IMR-90 (cell line): ENCODE data around the gene ALDH3B2. TPM values are rescaled to one million over a fixed set of nuclear protein-coding genes. Genes with fewer than 3 reads are reported as not detected.

ENCODE experiments used
- ATAC-seq: fragments of 200-7000 bp; cut with Tn5 transposase; 2 replicates; pipeline ENCODE4 v1.9.1; 2020; ENCODE audit warnings: low read depth, mild to moderate bottlenecking, moderate library complexity
- BruUV-seq: library from RNA; stranded (reverse); fragments of 400-500 nt; replicated peaks from 2 replicates; lab custom pipeline; 2021; lab: Mats Ljungman, UMichigan
- CTCF ChIA-PET: fragments of 300-600 bp; formaldehyde crosslinking; extraction: SDS; loops from one replicate; lab custom pipeline; 2021; ENCODE audit warnings: antibody characterized with exemption; lab: Yijun Ruan, JAX
- POLR2A ChIA-PET: fragments of 300-600 bp; sonication (Branson Sonifier 250); formaldehyde crosslinking; loops from one replicate; lab custom pipeline; 2022; ENCODE audit warnings: antibody characterized with exemption; ENCODE audit not compliant: unreplicated experiment; lab: Charles Lee
- DNase-seq: peaks from one replicate; pipeline ENCODE4 v3.0.0; 2013
- H2AFZ ChIP-seq: replicated peaks from 2 replicates; pipeline ENCODE3; 2013; ENCODE audit warnings: low read length, mild to moderate bottlenecking; ENCODE audit not compliant: poor library complexity
- H2AK5ac ChIP-seq: 2 replicates; pipeline ENCODE4 v1.6.1; 2013; ENCODE audit warnings: low read depth, low read length, inconsistent platforms
- H2AK9ac ChIP-seq: replicated peaks from 2 replicates; pipeline ENCODE3; 2013; ENCODE audit warnings: mild to moderate bottlenecking, low read depth, low read length, moderate library complexity; ENCODE audit not compliant: poor library complexity
- H2BK120ac ChIP-seq: 2 replicates; pipeline ENCODE4 v1.6.1; 2013; ENCODE audit warnings: low read depth, low read length, inconsistent platforms
- H2BK15ac ChIP-seq: 3 replicates; pipeline ENCODE4 v1.6.1; 2013; ENCODE audit warnings: low read depth, low read length, inconsistent platforms
- H2BK20ac ChIP-seq: 2 replicates; pipeline ENCODE4 v1.6.1; 2013; ENCODE audit warnings: low read depth, mild to moderate bottlenecking, inconsistent platforms, low read length, moderate library complexity
- H2BK5ac ChIP-seq: 2 replicates; pipeline ENCODE4 v1.6.1; 2013; ENCODE audit warnings: mild to moderate bottlenecking, low read depth, low read length, inconsistent platforms; ENCODE audit not compliant: poor library complexity, severe bottlenecking
- H3K14ac ChIP-seq: replicated peaks from 2 replicates; pipeline ENCODE4 v1.6.1; 2013; ENCODE audit warnings: low read depth, low read length, inconsistent platforms
- H3K18ac ChIP-seq: 2 replicates; pipeline ENCODE4 v1.6.1; 2013; ENCODE audit warnings: low read depth, low read length, control low read depth
- H3K23ac ChIP-seq: 2 replicates; pipeline ENCODE4 v1.6.1; 2013; ENCODE audit warnings: low read depth, low read length, inconsistent platforms
- H3K27ac ChIP-seq: 2 replicates; pipeline ENCODE4 v1.5.1; 2013; ENCODE audit warnings: mild to moderate bottlenecking, control low read depth, low read length; ENCODE audit not compliant: insufficient read depth
- H3K27me3 ChIP-seq: 2 replicates; pipeline ENCODE4 v1.6.1; 2013; ENCODE audit warnings: low read length; ENCODE audit not compliant: control insufficient read depth, insufficient read depth
- H3K36me3 ChIP-seq: 2 replicates; pipeline ENCODE4 v1.6.1; 2013; ENCODE audit warnings: low read length, mixed read lengths; ENCODE audit not compliant: control insufficient read depth, insufficient read depth
- H3K4ac ChIP-seq: 2 replicates; pipeline ENCODE4 v1.6.1; 2013; ENCODE audit warnings: low read depth, low read length, inconsistent platforms
- H3K4me1 ChIP-seq: 2 replicates; pipeline ENCODE4 v1.6.1; 2013; ENCODE audit warnings: low read length, mixed read lengths; ENCODE audit not compliant: control insufficient read depth, insufficient read depth
- H3K4me2 ChIP-seq: 2 replicates; pipeline ENCODE4 v1.6.1; 2013; ENCODE audit warnings: low read depth, mild to moderate bottlenecking, control low read depth, low read length, moderate library complexity
- H3K4me3 ChIP-seq: 2 replicates; pipeline ENCODE4 v1.5.1; 2013; ENCODE audit warnings: low read depth, mild to moderate bottlenecking, control low read depth, low read length, moderate library complexity; ENCODE audit not compliant: insufficient read depth
- H3K56ac ChIP-seq: 2 replicates; pipeline ENCODE4 v1.6.1; 2013; ENCODE audit warnings: low read length, inconsistent platforms; ENCODE audit not compliant: insufficient read depth; ENCODE audit errors: extremely low read depth
- H3K79me1 ChIP-seq, 2 experiments: 2 replicates each; pipeline ENCODE4 v1.6.1; 2013; ENCODE audit warnings: low read length in 2 of 2, inconsistent platforms in 1 of 2, low read depth in 1 of 2
- H3K9ac ChIP-seq: 2 replicates; pipeline ENCODE4 v1.6.1; 2013; ENCODE audit warnings: low read depth, low read length, control low read depth
- H3K9me1 ChIP-seq: 2 replicates; pipeline ENCODE4 v1.6.1; 2013; ENCODE audit warnings: low read length, inconsistent platforms; ENCODE audit not compliant: insufficient read depth
- H3K9me3 ChIP-seq: 2 replicates; pipeline ENCODE4 v1.6.1; 2013; ENCODE audit warnings: low read length; ENCODE audit not compliant: control insufficient read depth, insufficient read depth
- H4K20me1 ChIP-seq: 2 replicates; pipeline ENCODE4 v1.6.1; 2013; ENCODE audit warnings: low read length, inconsistent platforms; ENCODE audit not compliant: insufficient read depth
- H4K5ac ChIP-seq: 2 replicates; pipeline ENCODE4 v1.6.1; 2013; ENCODE audit warnings: mild to moderate bottlenecking, low read depth, low read length, control low read depth
- H4K8ac ChIP-seq, 2 experiments: 2 replicates each; pipeline ENCODE4 v1.6.1; 2013; ENCODE audit warnings: low read depth in 2 of 2, low read length in 2 of 2, control low read depth in 1 of 2, inconsistent platforms in 1 of 2
- H4K91ac ChIP-seq: 2 replicates; pipeline ENCODE4 v1.6.1; 2013; ENCODE audit warnings: low read depth, low read length, inconsistent platforms; ENCODE audit not compliant: insufficient read depth
- BHLHE40 ChIP-seq: fragments of 150-350 bp; IDR thresholded peaks from 2 replicates; pipeline ENCODE4 v1.6.1; 2016; ENCODE audit warnings: mild to moderate bottlenecking, low read depth, low read length
- CEBPB ChIP-seq: IDR thresholded peaks from 2 replicates; pipeline ENCODE4 v1.6.1; 2012; ENCODE audit warnings: low read depth, low read length, improper control_type of control experiment
- CHD1 ChIP-seq: IDR thresholded peaks from 2 replicates; pipeline ENCODE4 v1.6.1; 2012; ENCODE audit warnings: low read depth, low read length, improper control_type of control experiment
- CTCF ChIP-seq: conservative IDR thresholded peaks from 2 replicates; pipeline ENCODE4 v1.5.1; 2012; ENCODE audit warnings: mild to moderate bottlenecking, low read depth, low read length, improper control_type of control experiment
- ELK1 ChIP-seq: fragments of 150-350 bp; IDR thresholded peaks from 2 replicates; pipeline ENCODE4 v1.6.1; 2016; ENCODE audit warnings: low read depth, mild to moderate bottlenecking, low read length, moderate library complexity, borderline replicate concordance
- FOS ChIP-seq: fragments of 150-350 bp; IDR thresholded peaks from 2 replicates; pipeline ENCODE4 v1.6.1; 2016; ENCODE audit warnings: low read depth, low read length
- MAFK ChIP-seq: IDR thresholded peaks from 2 replicates; pipeline ENCODE4 v1.6.1; 2012; ENCODE audit warnings: low read depth, low read length, improper control_type of control experiment
- MAZ ChIP-seq: IDR thresholded peaks from 2 replicates; pipeline ENCODE4 v1.6.1; 2012; ENCODE audit warnings: low read depth, mild to moderate bottlenecking, low read length, improper control_type of control experiment, moderate library complexity, borderline replicate concordance
- MXI1 ChIP-seq: IDR thresholded peaks from 2 replicates; pipeline ENCODE4 v1.6.1; 2012; ENCODE audit warnings: low read depth, mild to moderate bottlenecking, low read length, moderate library complexity, borderline replicate concordance
- NFE2L2 ChIP-seq: fragments of 150-350 bp; IDR thresholded peaks from 2 replicates; pipeline ENCODE4 v1.6.1; 2016; ENCODE audit warnings: low read depth, mild to moderate bottlenecking, low read length
- POLR2A ChIP-seq: IDR thresholded peaks from 2 replicates; pipeline ENCODE4 v1.6.1; 2012; ENCODE audit warnings: mild to moderate bottlenecking, low read depth, low read length
- RAD21 ChIP-seq: IDR thresholded peaks from 2 replicates; pipeline ENCODE4 v1.6.1; 2012; ENCODE audit warnings: low read length, improper control_type of control experiment
- RCOR1 ChIP-seq: IDR thresholded peaks from 2 replicates; pipeline ENCODE4 v1.6.1; 2012; ENCODE audit warnings: mild to moderate bottlenecking, low read length, improper control_type of control experiment; ENCODE audit not compliant: insufficient replicate concordance
- RFX5 ChIP-seq: IDR thresholded peaks from 2 replicates; pipeline ENCODE4 v1.8.0; 2012; ENCODE audit warnings: low read depth, mild to moderate bottlenecking, low read length, moderate library complexity
- SMC3 ChIP-seq: fragments of 150-350 bp; IDR thresholded peaks from 2 replicates; pipeline ENCODE4 v1.6.1; 2016; ENCODE audit warnings: low read depth, mild to moderate bottlenecking, antibody characterized with exemption, low read length, moderate library complexity
- WGBS, 2 experiments: methylation state at CpG; one replicate each; pipeline versions ENCODE4 v1.1.5 to v1.1.7; 2013; ENCODE audit warnings: missing lambda C conversion rate in 2 of 2; ENCODE audit not compliant: insufficient read length in 1 of 2; ENCODE audit errors: extremely low coverage in 2 of 2; 5-methylcytosine and 5-hydroxymethylcytosine counted together
- dilution Hi-C: fragments of 300-500 bp; cut with HindIII; formaldehyde crosslinking; loops from one replicate; pipeline ENCODE4 v1.14.3; 2018; ENCODE audit warnings: low sequenced_read_pairs; ENCODE audit not compliant: unreplicated experiment
- in situ Hi-C: fragments of 300-500 bp; cut with MboI; formaldehyde crosslinking; loops from 3 replicates; pipeline ENCODE4 v1.14.3; 2019; ENCODE audit warnings: low sequenced_read_pairs, inconsistent platforms, mixed read lengths
- intact Hi-C: fragments of 100-400 bp; cut with micrococcal nuclease; formaldehyde crosslinking; loops from 2 replicates; pipeline ENCODE4 v1.10.0; 2022
- polyA plus RNA-seq, 3 experiments: library from polyadenylated mRNA; depleted of rRNA; stranded (reverse); fragments of >200 nt; gene quantifications; 2 replicates each; pipeline ENCODE4 v1.2.3, GENCODE V29; 2012; ENCODE audit warnings: low replicate concordance in 1 of 3
- total RNA-seq: library from RNA; depleted of rRNA; stranded (reverse); fragments of >200 nt; gene quantifications from 2 replicates; pipeline ENCODE4 v1.2.3, GENCODE V29; 2012

Gene ALDH3B2
- total and polyA plus RNA-seq, 2 of the 4 experiments (the other 2 are of a cell fraction): not detected

GRCh38 chr11:67652965-67653845 is 21.2 kb downstream of the ALDH3B2 start:
- dilution Hi-C loops: no loop called here
- Histone ChIP-seq H3K27ac (no peak overlapping the region), H3K4me2 (no peak overlapping the region), H3K4me3 (no peak overlapping the region), H3K18ac (no peak overlapping the region), H4K8ac (no peak overlapping the region), H4K5ac (no peak overlapping the region), H2AFZ (no peak overlapping the region), H3K4ac (no peak overlapping the region), H3K23ac (no peak overlapping the region), H2AK9ac (no peak overlapping the region), H2BK5ac (no peak overlapping the region), H3K79me1 (no peaks in the 10 kb centered on the region), H3K56ac (no peak overlapping the region), H3K4me1 (no peaks in the 10 kb centered on the region), H2BK20ac (no peak overlapping the region), H2AK5ac (no peak overlapping the region), H3K9me3 (peaks cover 3% of the 10 kb centered on the region), H4K20me1 (0 out of 2 replicates have a peak, but pooled peaks cover 4% of the 10 kb centered on the region), H3K9ac (no peak overlapping the region), H2BK15ac (no peak overlapping the region), H3K36me3 (no peaks in the 10 kb centered on the region), H3K9me1 (peaks cover 7% of the 10 kb centered on the region; the same call in 1 of the 2 replicates), H2BK120ac (no peak overlapping the region), H3K14ac (no peak overlapping the region), H4K91ac (no peak overlapping the region), H3K27me3 (peaks cover 7% of the 10 kb centered on the region)
- CTCF ChIA-PET: no interaction called here
- 19% methylated on average over 4 of the region's 15 CpGs; no CpG with 5 or more reads in 1 of the 2 experiments for WGBS, 2 experiments
- BruUV-seq: no TSS peak
- ATAC-seq: no peak
- POLR2A ChIA-PET: no interaction called here
- in situ Hi-C loops: no loop called here
- intact Hi-C loops: no loop called here
- DNase-seq: no peak
- no peak for TF ChIP-seq NFE2L2
- TF ChIP-seq RFX5: no peak
- TF ChIP-seq CHD1: no peak
- no peak for TF ChIP-seq FOS
- TF ChIP-seq RAD21: no peak
- no peak for TF ChIP-seq MAFK
- no peak for TF ChIP-seq RCOR1
- TF ChIP-seq CTCF: no peak
- TF ChIP-seq POLR2A: no peak
- no peak for TF ChIP-seq CEBPB
- no peak for TF ChIP-seq ELK1
- no peak for TF ChIP-seq BHLHE40
- TF ChIP-seq MXI1: no peak
- no peak for TF ChIP-seq SMC3
- no peak for TF ChIP-seq MAZ
